Aorta (tissue), 5 donors: ENCODE measurements around the gene BRINP1. TPM values are rescaled to one million over a fixed set of nuclear protein-coding genes. Genes with fewer than 3 reads are reported as not detected.

ENCODE experiments used
- ATAC-seq: fragments of 200-7000 bp; cut with Tn5 transposase; one replicate; pipeline ENCODE4 v1.9.1; 2022; ENCODE audit warnings: moderate library complexity; ENCODE audit not compliant: low FRiP score
- DNase-seq, 2 donors: peaks; one replicate each; pipeline ENCODE4 v3.0.0-alpha.2; 2020
- H3K27ac ChIP-seq, 2 donors: one replicate each; pipeline ENCODE4 v1.5.1; 2013; ENCODE audit warnings: low read length in 2 of 2, mild to moderate bottlenecking in 2 of 2, moderate library complexity in 2 of 2, control low read depth in 1 of 2, inconsistent platforms in 1 of 2, low read depth in 1 of 2
- H3K27me3 ChIP-seq, 2 donors: one replicate each; pipeline ENCODE4 v1.6.1; 2013; ENCODE audit warnings: control low read depth in 1 of 2, low read length in 1 of 2, mild to moderate bottlenecking in 1 of 2, moderate library complexity in 1 of 2; ENCODE audit not compliant: insufficient read depth in 2 of 2, control insufficient read depth in 1 of 2
- H3K36me3 ChIP-seq, 2 donors: one replicate each; pipeline ENCODE4 v1.6.1; 2013; ENCODE audit warnings: control low read depth in 1 of 2, low read length in 1 of 2, mild to moderate bottlenecking in 1 of 2; ENCODE audit not compliant: insufficient read depth in 2 of 2, control insufficient read depth in 1 of 2
- H3K4me1 ChIP-seq, 2 donors: one replicate each; pipeline ENCODE4 v1.6.1; 2013; ENCODE audit warnings: low read length in 2 of 2, control low read depth in 1 of 2, mild to moderate bottlenecking in 1 of 2, moderate library complexity in 1 of 2; ENCODE audit not compliant: insufficient read depth in 2 of 2, control insufficient read depth in 1 of 2
- H3K4me3 ChIP-seq, 2 donors: one replicate each; pipeline ENCODE4 v1.5.1; 2013; ENCODE audit warnings: low read length in 2 of 2, control low read depth in 1 of 2, mild to moderate bottlenecking in 1 of 2
- H3K9me3 ChIP-seq: one replicate; pipeline ENCODE4 v1.6.1; 2013; ENCODE audit warnings: mild to moderate bottlenecking, low read length; ENCODE audit not compliant: control insufficient read depth
- WGBS, 2 donors: extraction: QIAGEN DNeasy Blood & Tissue Kit; methylation state at CpG; one replicate each; pipeline ENCODE4 v1.1.7; 2013; 5-methylcytosine and 5-hydroxymethylcytosine counted together
- intact Hi-C, 2 donors: fragments of 100-400 bp; cut with DNase I; formaldehyde crosslinking; loops; one replicate each; pipeline versions ENCODE4 v1.14.2 to v1.15.0; 2022
- polyA plus RNA-seq, 2 donors: library from polyadenylated mRNA; stranded (reverse); fragments of 200-250 nt; gene quantifications; one replicate each; pipeline ENCODE4 v1.2.3, GENCODE V29; 2013
- total RNA-seq, 2 donors: library from RNA; stranded (reverse); fragmentation: NEBNext Ultra II Directional; extraction: Animal tissue kit (Norgen Biotek cat#: 25700); gene quantifications; one replicate each; pipeline ENCODE4 v1.2.1, GENCODE V29; 2021
- donor health status: healthy with polysubstance abuse.
- donor health status: Bipolar disorder and iron deficiency.
- donor health status: DM: no; HTN: no; CAD: no.
- donor health status: DM: no; HTN: no; CAD: no.
- donor health status: DM: yes; HTN: yes; CAD: no.

Gene BRINP1
- total and polyA plus RNA-seq, 4 donors, result 0.23 to 5.0 (median 0.55) TPM

GRCh38 chr9:119252671-119253299 lies 116.5 kb downstream of the BRINP1 start:
- H3K36me3 ChIP-seq, result no peaks in the 10 kb centered on the region
- peaks cover 0 to 1% of the 10 kb centered on the region in 2 donors for H3K4me1 ChIP-seq
- WGBS, 2 donors, result 88 to 91% methylated on average over 5 of the region's 5 CpGs
- no peaks in the 10 kb centered on the region for H3K27me3 ChIP-seq
- ATAC-seq (no peak), DNase-seq (no peak)
- no peak overlapping the region for H3K4me3 ChIP-seq
- no peak overlapping the region for H3K27ac ChIP-seq
- H3K9me3 ChIP-seq, result peaks cover 4% of the 10 kb centered on the region
- intact Hi-C loops, result no loop called here

DNA sequence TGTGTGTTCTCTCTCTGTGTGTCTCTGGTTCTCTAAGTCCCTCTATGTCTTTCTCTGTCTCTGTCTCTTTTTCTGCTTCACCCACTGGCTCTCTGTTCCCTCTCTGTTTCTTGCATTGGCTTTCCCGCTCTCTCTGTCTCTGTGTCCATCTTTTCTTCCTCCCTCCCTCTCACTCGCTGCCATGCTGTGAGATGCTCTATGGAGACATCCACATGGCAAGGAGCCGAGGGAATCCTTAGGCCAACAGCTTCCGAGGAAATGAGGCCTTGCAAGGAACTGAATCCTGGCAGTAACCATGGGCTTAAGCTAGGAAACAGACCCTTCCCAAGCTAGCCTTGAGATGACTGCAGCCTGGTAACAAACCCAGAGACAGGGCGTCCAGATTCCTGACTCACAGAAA lies 117.3 kb downstream of the BRINP1 start:
- H3K27ac ChIP-seq, result no peak overlapping the region
- H3K27me3 ChIP-seq, result no peaks in the 10 kb centered on the region
- intact Hi-C loops, result no loop called here
- H3K4me1 ChIP-seq, result peaks cover 0 to 1% of the 10 kb centered on the region in 2 donors
- H3K9me3 ChIP-seq, result peaks cover 2% of the 10 kb centered on the region
- DNase-seq (no peak), ATAC-seq (no peak)
- H3K36me3 ChIP-seq, result no peaks in the 10 kb centered on the region
- WGBS, 2 donors, result 58 to 61% methylated on average over 5 of the region's 5 CpGs
- H3K4me3 ChIP-seq, result no peak overlapping the region

DNA sequence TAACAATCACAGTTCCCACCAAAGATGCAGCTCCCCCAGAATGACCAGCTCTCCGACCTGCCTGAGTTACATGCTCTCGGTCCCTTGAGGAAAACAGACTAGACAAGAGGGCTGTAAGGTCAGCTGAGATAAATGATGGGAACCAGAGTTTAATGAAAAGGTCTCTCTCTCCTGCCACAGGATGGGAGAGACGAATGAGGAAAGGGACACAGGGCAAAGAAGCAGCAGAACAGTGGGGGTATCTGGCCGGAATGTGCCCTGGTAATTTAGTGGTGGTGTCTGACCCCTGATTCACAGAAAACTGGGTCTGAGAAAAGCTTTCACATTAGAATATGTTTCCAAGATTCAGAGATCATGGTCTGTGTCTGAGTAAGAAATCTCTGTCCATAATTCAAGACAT lies 118.5 kb downstream of the BRINP1 start:
- no peak for ATAC-seq
- no peaks in the 10 kb centered on the region for H3K27me3 ChIP-seq
- intact Hi-C loops, result no loop called here

DNA sequence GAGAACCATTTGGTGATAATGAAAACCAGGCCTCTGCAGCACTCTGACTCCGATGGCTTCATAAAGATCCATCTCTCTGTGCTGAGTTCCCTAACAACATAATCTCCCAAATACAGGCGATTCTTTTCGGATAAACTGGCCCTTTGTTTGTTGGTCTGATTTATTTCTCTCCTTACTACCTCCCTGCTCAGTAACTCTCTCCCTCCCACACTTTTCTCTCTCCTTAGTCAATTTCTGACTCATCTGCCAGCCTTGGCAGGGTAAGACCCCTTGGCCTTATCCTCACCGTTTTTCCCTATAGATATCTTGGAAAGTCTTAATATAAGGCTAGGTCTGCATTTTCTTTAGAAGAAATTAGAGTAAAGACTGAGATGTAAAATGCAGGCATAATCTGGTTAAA lies 128.7 kb downstream of the BRINP1 start:
- no peak for ATAC-seq
- whole genome bisulfite sequencing, 2 donors, result 75 to 77% methylated on average over 4 of the region's 4 CpGs

More for the DNA sequence above, 118.5 kb downstream of the BRINP1 start:
- WGBS, 2 donors, result 19 to 33% methylated on average over 4 of the region's 4 CpGs
- Histone ChIP-seq H3K9me3 (peaks cover 2% of the 10 kb centered on the region), H3K36me3 (no peaks in the 10 kb centered on the region), H3K4me3 (no peak overlapping the region), H3K27ac (no peak overlapping the region), H3K4me1 (peaks cover 0 to 1% of the 10 kb centered on the region in 2 donors)
- DNase-seq, result no peak

GRCh38 chr9:119234636-119235035 lies 134.6 kb downstream of the BRINP1 start:
- intact Hi-C loops, result no loop called here
- WGBS, 2 donors, result 72 to 87% methylated on average over 1 of the region's 1 CpG
- no peak for DNase-seq

More for the DNA sequence above, 128.7 kb downstream of the BRINP1 start:
- H3K9me3 ChIP-seq, result peaks cover 2% of the 10 kb centered on the region
- no peak overlapping the region for H3K27ac ChIP-seq
- DNase-seq, result no peak
- H3K36me3 ChIP-seq, result no peaks in the 10 kb centered on the region
- intact Hi-C loops, result no loop called here
- no peaks in the 10 kb centered on the region for H3K27me3 ChIP-seq
- H3K4me1 ChIP-seq, result no peaks in the 10 kb centered on the region
- H3K4me3 ChIP-seq, result no peak overlapping the region

GRCh38 chr9:119227422-119227821 lies 141.8 kb downstream of the BRINP1 start:
- DNase-seq, result no peak
- no peak for ATAC-seq
- no peaks in the 10 kb centered on the region for H3K4me1 ChIP-seq
- H3K36me3 ChIP-seq, result no peaks in the 10 kb centered on the region
- no peak overlapping the region for H3K4me3 ChIP-seq
- WGBS, 2 donors, result 65 to 73% methylated on average over 3 of the region's 3 CpGs
- H3K27me3 ChIP-seq, result no peaks in the 10 kb centered on the region
- peaks cover 1% of the 10 kb centered on the region for H3K9me3 ChIP-seq
- intact Hi-C loops, result no loop called here
- H3K27ac ChIP-seq, result no peak overlapping the region

More at GRCh38 chr9:119234636-119235035, 134.6 kb downstream of the BRINP1 start:
- ATAC-seq, result no peak
- H3K36me3 ChIP-seq, result no peaks in the 10 kb centered on the region
- no peaks in the 10 kb centered on the region for H3K27me3 ChIP-seq
- H3K4me1 ChIP-seq, result no peaks in the 10 kb centered on the region
- H3K9me3 ChIP-seq, result no peaks in the 10 kb centered on the region
- H3K4me3 ChIP-seq, result no peak overlapping the region
- no peak overlapping the region for H3K27ac ChIP-seq

DNA sequence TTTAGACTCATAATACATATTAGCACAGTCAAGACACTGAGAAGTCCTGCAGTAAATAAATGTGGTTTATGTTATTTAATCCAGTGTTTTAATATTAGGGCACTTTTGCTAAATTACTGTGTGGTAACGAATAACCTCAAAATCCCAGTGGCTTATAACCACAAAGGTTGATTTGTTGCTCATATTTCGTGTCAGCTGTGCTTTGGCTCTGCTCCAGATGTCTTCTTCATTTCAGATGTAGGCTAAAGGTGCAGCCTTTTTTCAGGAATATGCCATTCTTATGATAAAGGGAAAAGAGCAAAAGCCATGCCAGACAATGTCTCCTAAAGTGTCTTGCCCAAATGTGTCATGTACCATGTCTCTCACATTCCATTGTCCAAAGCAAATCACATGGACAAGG lies 144.8 kb downstream of the BRINP1 start:
- WGBS, 2 donors, result 67 to 71% methylated on average over 2 of the region's 2 CpGs
- no peak for ATAC-seq
- no peak for DNase-seq
- Histone ChIP-seq H3K9me3 (peaks cover 1% of the 10 kb centered on the region), H3K36me3 (no peaks in the 10 kb centered on the region), H3K4me1 (no peaks in the 10 kb centered on the region), H3K27ac (no peak overlapping the region), H3K27me3 (peaks cover 0 to 2% of the 10 kb centered on the region in 2 donors), H3K4me3 (no peak overlapping the region)
- intact Hi-C loops, result no loop called here

GRCh38 chr9:119221276-119221675 lies 148.0 kb downstream of the BRINP1 start:
- Histone ChIP-seq H3K9me3 (no peaks in the 10 kb centered on the region), H3K36me3 (no peaks in the 10 kb centered on the region), H3K4me3 (no peak overlapping the region), H3K27me3 (peaks cover 0 to 2% of the 10 kb centered on the region in 2 donors), H3K27ac (no peak overlapping the region), H3K4me1 (no peaks in the 10 kb centered on the region)
- no peak for ATAC-seq
- intact Hi-C loops, result no loop called here
- no peak for DNase-seq
- WGBS, 2 donors, result 37 to 53% methylated on average over 4 of the region's 4 CpGs

DNA sequence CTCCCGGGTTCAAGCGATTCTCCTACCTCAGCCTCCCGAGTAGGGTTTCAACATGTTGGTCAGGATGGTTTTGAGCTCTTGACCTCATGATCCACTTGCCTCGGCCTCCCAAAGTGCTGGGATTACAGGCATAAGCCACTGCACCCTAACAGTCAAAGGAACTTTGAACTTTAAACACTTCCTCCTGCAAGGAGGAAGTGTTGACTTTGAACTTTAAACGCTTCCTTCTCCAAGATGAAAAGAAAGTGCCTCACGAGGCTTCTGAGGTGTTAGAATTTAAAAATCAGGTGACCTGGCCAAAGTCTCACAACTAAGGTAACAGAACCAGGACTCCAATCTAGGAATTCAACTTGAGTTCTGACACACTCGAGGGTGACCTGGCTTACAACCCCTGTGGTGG lies 150.9 kb downstream of the BRINP1 start:
- H3K9me3 ChIP-seq, result no peaks in the 10 kb centered on the region
- intact Hi-C loops, result no loop called here
- no peak overlapping the region for H3K27ac ChIP-seq
- DNase-seq, result no peak
- 70 to 81% methylated on average over 7 of the region's 7 CpGs for WGBS, 2 donors
- no peak for ATAC-seq
- no peaks in the 10 kb centered on the region for H3K36me3 ChIP-seq
- H3K4me1 ChIP-seq, result no peaks in the 10 kb centered on the region
- peaks cover 0 to 2% of the 10 kb centered on the region in 2 donors for H3K27me3 ChIP-seq
- no peak overlapping the region for H3K4me3 ChIP-seq
